Trophoblast cell (in vitro differentiated cells and primary cell): ENCODE data around the gene AGPAT3.

ENCODE experiments used
- DNase-seq, 2 donors: peaks; one replicate each; pipeline ENCODE4 v3.0.0-alpha.2; 2016
- H2AFZ ChIP-seq: 2 replicates; pipeline ENCODE4 v1.6.1; 2013; ENCODE audit warnings: low read length, moderate library complexity, mild to moderate bottlenecking; ENCODE audit not compliant: insufficient read depth, poor library complexity
- H2AK5ac ChIP-seq: 2 replicates; pipeline ENCODE4 v1.6.1; 2013; ENCODE audit warnings: mild to moderate bottlenecking, low read length
- H2BK120ac ChIP-seq: 2 replicates; pipeline ENCODE4 v1.6.1; 2013; ENCODE audit warnings: low read length, mild to moderate bottlenecking, moderate library complexity; ENCODE audit not compliant: insufficient read depth, poor library complexity
- H2BK12ac ChIP-seq: 2 replicates; pipeline ENCODE4 v1.6.1; 2013; ENCODE audit warnings: mild to moderate bottlenecking, low read length, moderate library complexity
- H2BK5ac ChIP-seq: 2 replicates; pipeline ENCODE4 v1.6.1; 2013; ENCODE audit warnings: low read length, low read depth, moderate library complexity, mild to moderate bottlenecking; ENCODE audit not compliant: poor library complexity
- H3K14ac ChIP-seq: 2 replicates; pipeline ENCODE4 v1.6.1; 2013; ENCODE audit warnings: mild to moderate bottlenecking, low read length
- H3K18ac ChIP-seq: 2 replicates; pipeline ENCODE4 v1.6.1; 2013; ENCODE audit warnings: mild to moderate bottlenecking, low read length
- H3K23ac ChIP-seq: 2 replicates; pipeline ENCODE4 v1.6.1; 2013; ENCODE audit warnings: low read length
- H3K27ac ChIP-seq: 2 replicates; pipeline ENCODE4 v1.5.1; 2013; ENCODE audit warnings: low read depth, mild to moderate bottlenecking, inconsistent platforms, low read length, moderate library complexity
- H3K27me3 ChIP-seq: 2 replicates; pipeline ENCODE4 v1.6.1; 2013; ENCODE audit warnings: inconsistent platforms, mild to moderate bottlenecking, low read length, moderate library complexity; ENCODE audit not compliant: insufficient read depth
- H3K36me3 ChIP-seq, 2 experiments: 1 replicate in 1 of 2; 2 replicates in 1 of 2; pipeline ENCODE4 v1.6.1; 2013; ENCODE audit warnings: low read length in 2 of 2, mild to moderate bottlenecking in 2 of 2, moderate library complexity in 1 of 2; ENCODE audit not compliant: insufficient read depth in 2 of 2, control insufficient read depth in 1 of 2
- H3K4ac ChIP-seq: 2 replicates; pipeline ENCODE4 v1.6.1; 2013; ENCODE audit warnings: low read depth, mild to moderate bottlenecking, low read length, moderate library complexity
- H3K4me1 ChIP-seq, 2 experiments: 1 replicate in 1 of 2; 2 replicates in 1 of 2; pipeline ENCODE4 v1.6.1; 2013; ENCODE audit warnings: low read length in 2 of 2, mild to moderate bottlenecking in 2 of 2, moderate library complexity in 1 of 2; ENCODE audit not compliant: insufficient read depth in 2 of 2, control insufficient read depth in 1 of 2
- H3K4me2 ChIP-seq: 2 replicates; pipeline ENCODE4 v1.6.1; 2013; ENCODE audit warnings: inconsistent platforms, mild to moderate bottlenecking, low read length, moderate library complexity
- H3K4me3 ChIP-seq: 2 replicates; pipeline ENCODE4 v1.5.1; 2013; ENCODE audit warnings: mild to moderate bottlenecking, low read depth, low read length, inconsistent platforms
- H3K79me1 ChIP-seq: one replicate; pipeline ENCODE4 v1.6.1; 2013; ENCODE audit warnings: low read length
- H3K79me2 ChIP-seq: 2 replicates; pipeline ENCODE4 v1.6.1; 2013; ENCODE audit warnings: low read length, mild to moderate bottlenecking; ENCODE audit not compliant: control insufficient read depth, insufficient read depth, poor library complexity
- H3K9ac ChIP-seq: 2 replicates; pipeline ENCODE4 v1.6.1; 2013; ENCODE audit warnings: mild to moderate bottlenecking, low read length
- H3K9me3 ChIP-seq: 2 replicates; pipeline ENCODE4 v1.6.1; 2013; ENCODE audit warnings: low read depth, mild to moderate bottlenecking, control low read depth, inconsistent platforms, low read length; ENCODE audit not compliant: insufficient read depth
- H4K12ac ChIP-seq: 2 replicates; pipeline ENCODE4 v1.6.1; 2013; ENCODE audit warnings: low read depth, mild to moderate bottlenecking, low read length, moderate library complexity
- H4K8ac ChIP-seq: 2 replicates; pipeline ENCODE4 v1.6.1; 2013; ENCODE audit warnings: low read depth, mild to moderate bottlenecking, low read length, moderate library complexity
- H4K91ac ChIP-seq: one replicate; pipeline ENCODE4 v1.6.1; 2013; ENCODE audit warnings: low read depth, mild to moderate bottlenecking, low read length, moderate library complexity
- WGBS: extraction: QIAGEN DNeasy Blood & Tissue Kit; methylation state at CpG from one replicate; pipeline ENCODE4 v1.1.7; 2013; ENCODE audit warnings: missing lambda C conversion rate; ENCODE audit not compliant: insufficient read length, insufficient coverage; ENCODE audit errors: extremely low coverage; 5-methylcytosine and 5-hydroxymethylcytosine counted together

Gene AGPAT3

GRCh38 chr21:43930848-43931375 lies 65.9 kb downstream of the AGPAT3 start:
- Histone ChIP-seq H3K36me3 (no peaks in the 10 kb centered on the region), H4K91ac (no peak overlapping the region), H3K4me2 (no peak overlapping the region), H3K18ac (no peak overlapping the region), H4K12ac (no peak overlapping the region), H3K9me3 (peaks cover 4% of the 10 kb centered on the region), H3K4me1 (no peaks in the 10 kb centered on the region), H3K79me1 (no peaks in the 10 kb centered on the region), H2BK5ac (no peak overlapping the region), H2BK12ac (no peak overlapping the region), H3K23ac (no peak overlapping the region), H3K27me3 (no peaks in the 10 kb centered on the region), H3K14ac (no peak overlapping the region), H2BK120ac (no peak overlapping the region), H3K9ac (no peak overlapping the region), H3K4me3 (no peak overlapping the region), H4K8ac (no peak overlapping the region), H2AFZ (no peak overlapping the region), H3K4ac (no peak overlapping the region), H2AK5ac (no peak overlapping the region), H3K79me2 (no peaks in the 10 kb centered on the region), H3K27ac (no peak overlapping the region)
- no peak for DNase-seq
- no CpG with 5 or more reads among the region's 18 CpGs for WGBS

GRCh38 chr21:43931489-43931888 lies 66.5 kb downstream of the AGPAT3 start:
- Histone ChIP-seq H3K9ac (no peak overlapping the region), H3K27ac (no peak overlapping the region), H2BK120ac (no peak overlapping the region), H4K12ac (no peak overlapping the region), H2AK5ac (no peak overlapping the region), H3K79me2 (no peaks in the 10 kb centered on the region), H3K4me1 (no peaks in the 10 kb centered on the region), H3K23ac (no peak overlapping the region), H3K4ac (no peak overlapping the region), H3K18ac (no peak overlapping the region), H3K9me3 (peaks cover 4% of the 10 kb centered on the region), H4K91ac (no peak overlapping the region), H3K14ac (no peak overlapping the region), H3K4me2 (no peak overlapping the region), H2BK5ac (no peak overlapping the region), H2BK12ac (no peak overlapping the region), H2AFZ (no peak overlapping the region), H3K27me3 (no peaks in the 10 kb centered on the region), H3K79me1 (no peaks in the 10 kb centered on the region), H3K36me3 (no peaks in the 10 kb centered on the region), H4K8ac (no peak overlapping the region), H3K4me3 (no peak overlapping the region)
- no CpG with 5 or more reads among the region's 13 CpGs for WGBS
- DNase-seq, result no peak

- WGBS, result no CpG with 5 or more reads among the region's 17 CpGs
- Histone ChIP-seq H3K14ac (no peak overlapping the region), H3K4me1 (no peaks in the 10 kb centered on the region), H3K4me2 (no peak overlapping the region), H3K79me2 (no peaks in the 10 kb centered on the region), H3K79me1 (no peaks in the 10 kb centered on the region), H3K23ac (no peak overlapping the region), H4K91ac (no peak overlapping the region), H3K27ac (no peak overlapping the region), H2BK120ac (no peak overlapping the region), H3K4me3 (no peak overlapping the region), H3K18ac (no peak overlapping the region), H3K9me3 (peaks cover 4% of the 10 kb centered on the region), H3K4ac (no peak overlapping the region), H4K8ac (no peak overlapping the region), H3K36me3 (no peaks in the 10 kb centered on the region), H2BK5ac (no peak overlapping the region), H2AFZ (no peak overlapping the region), H4K12ac (no peak overlapping the region), H3K9ac (no peak overlapping the region), H2AK5ac (no peak overlapping the region), H3K27me3 (no peaks in the 10 kb centered on the region), H2BK12ac (no peak overlapping the region)
- DNase-seq, result no peak
These were observed 67.0 kb downstream of the AGPAT3 start for GRCh38 chr21:43932005-43932404.

GRCh38 chr21:43933199-43933598 lies 68.2 kb downstream of the AGPAT3 start:
- Histone ChIP-seq H3K4me1 (no peaks in the 10 kb centered on the region), H3K4me2 (no peak overlapping the region), H3K79me1 (no peaks in the 10 kb centered on the region), H3K36me3 (no peaks in the 10 kb centered on the region), H2BK12ac (no peak overlapping the region), H3K23ac (no peak overlapping the region), H3K14ac (no peak overlapping the region), H2AK5ac (no peak overlapping the region), H3K4ac (no peak overlapping the region), H2BK120ac (no peak overlapping the region), H3K9me3 (peaks cover 4% of the 10 kb centered on the region), H2BK5ac (no peak overlapping the region), H3K27me3 (no peaks in the 10 kb centered on the region), H3K4me3 (no peak overlapping the region), H4K12ac (no peak overlapping the region), H2AFZ (no peak overlapping the region), H3K27ac (no peak overlapping the region), H3K18ac (no peak overlapping the region), H4K91ac (no peak overlapping the region), H3K79me2 (no peaks in the 10 kb centered on the region), H4K8ac (no peak overlapping the region), H3K9ac (no peak overlapping the region)
- DNase-seq, result no peak
- no CpG with 5 or more reads among the region's 12 CpGs for WGBS
